Mesendoderm (in vitro differentiated cells): ENCODE data around the gene MAPK12.
"Not testable (repeated sequence)": the region's sequence is repeated elsewhere in the genome, so short reads cannot be mapped to it uniquely, and the experiment has no call there.

Source experiments
- DNase-seq: peaks from one replicate; pipeline ENCODE4 v3.0.0; 2013
- H2AK5ac ChIP-seq: 2 replicates; pipeline ENCODE4 v1.6.1; 2013; ENCODE audit warnings: low read length, inconsistent platforms
- H2BK120ac ChIP-seq: 2 replicates; pipeline ENCODE4 v1.6.1; 2013; ENCODE audit warnings: low read depth, mild to moderate bottlenecking, low read length, moderate library complexity, mixed read lengths
- H2BK15ac ChIP-seq: replicated peaks from 2 replicates; pipeline ENCODE4 v1.6.1; 2013; ENCODE audit warnings: low read depth, mild to moderate bottlenecking, moderate library complexity
- H2BK5ac ChIP-seq: 2 replicates; pipeline ENCODE4 v1.6.1; 2013; ENCODE audit warnings: low read length, inconsistent platforms
- H3K18ac ChIP-seq: 2 replicates; pipeline ENCODE4 v1.6.1; 2013; ENCODE audit warnings: mild to moderate bottlenecking, low read length, mixed read lengths
- H3K23ac ChIP-seq: one replicate; pipeline ENCODE4 v1.6.1; 2013; ENCODE audit warnings: low read length
- H3K27ac ChIP-seq: 2 replicates; pipeline ENCODE4 v1.5.1; 2013; ENCODE audit warnings: low read depth, mild to moderate bottlenecking, inconsistent platforms, low read length, moderate library complexity
- H3K27me3 ChIP-seq: 2 replicates; pipeline ENCODE4 v1.6.1; 2013; ENCODE audit warnings: low read length, control low read depth, mild to moderate bottlenecking, inconsistent platforms; ENCODE audit not compliant: insufficient read depth, poor library complexity
- H3K36me3 ChIP-seq: 2 replicates; pipeline ENCODE4 v1.6.1; 2013; ENCODE audit warnings: low read length, inconsistent platforms; ENCODE audit not compliant: control insufficient read depth, insufficient read depth
- H3K4ac ChIP-seq: one replicate; pipeline ENCODE4 v1.6.1; 2013; ENCODE audit warnings: low read depth, mild to moderate bottlenecking, low read length, moderate library complexity
- H3K4me1 ChIP-seq: 2 replicates; pipeline ENCODE4 v1.6.1; 2013; ENCODE audit warnings: low read depth, low read length, inconsistent platforms; ENCODE audit not compliant: control insufficient read depth
- H3K4me2 ChIP-seq: 2 replicates; pipeline ENCODE4 v1.6.1; 2013; ENCODE audit warnings: low read length
- H3K4me3 ChIP-seq: 2 replicates; pipeline ENCODE4 v1.5.1; 2013; ENCODE audit warnings: mild to moderate bottlenecking, low read length
- H3K56ac ChIP-seq: one replicate; pipeline ENCODE4 v1.6.1; 2013; ENCODE audit warnings: low read length
- H3K79me1 ChIP-seq: 2 replicates; pipeline ENCODE4 v1.6.1; 2013; ENCODE audit warnings: low read length, inconsistent platforms
- H3K79me2 ChIP-seq: 2 replicates; pipeline ENCODE4 v1.6.1; 2013; ENCODE audit warnings: mild to moderate bottlenecking, low read length; ENCODE audit not compliant: control insufficient read depth, insufficient read depth
- H3K9ac ChIP-seq: 2 replicates; pipeline ENCODE4 v1.6.1; 2013; ENCODE audit warnings: low read length, inconsistent platforms
- H4K5ac ChIP-seq: one replicate; pipeline ENCODE4 v1.6.1; 2013; ENCODE audit warnings: low read length
- H4K8ac ChIP-seq: one replicate; pipeline ENCODE4 v1.6.1; 2013; ENCODE audit warnings: low read depth, mild to moderate bottlenecking, control low read depth, low read length, moderate library complexity
- WGBS: extraction: QIAGEN DNeasy Blood & Tissue Kit; methylation state at CpG from one replicate; pipeline ENCODE4 v1.1.7; 2013; ENCODE audit warnings: low lambda C conversion rate, missing lambda C conversion rate; ENCODE audit not compliant: insufficient coverage; ENCODE audit errors: extremely low coverage; 5-methylcytosine and 5-hydroxymethylcytosine counted together

The MAPK12 gene

GRCh38 chr22:50273352-50273751 lies 11.9 kb upstream of the MAPK12 start:
- not testable (repeated sequence) for H4K8ac ChIP-seq, H3K9ac ChIP-seq, H3K79me1 ChIP-seq, H3K27me3 ChIP-seq, H3K4me1 ChIP-seq, H2AK5ac ChIP-seq, H3K56ac ChIP-seq, H3K4me2 ChIP-seq, H4K5ac ChIP-seq, H3K27ac ChIP-seq, H3K79me2 ChIP-seq, H2BK120ac ChIP-seq, DNase-seq, H3K4me3 ChIP-seq, H3K36me3 ChIP-seq, H3K4ac ChIP-seq, H2BK5ac ChIP-seq, H3K18ac ChIP-seq, H3K23ac ChIP-seq, H2BK15ac ChIP-seq
- no CpG with 5 or more reads among the region's 11 CpGs for WGBS

- Histone ChIP-seq H3K4ac (no peak overlapping the region), H2BK5ac (no peak overlapping the region), H4K8ac (no peak overlapping the region), H3K4me1 (no peaks in the 10 kb centered on the region), H3K27ac (no peak overlapping the region), H3K18ac (no peak overlapping the region), H3K27me3 (peaks cover 5% of the 10 kb centered on the region), H2BK120ac (no peak overlapping the region), H3K36me3 (no peaks in the 10 kb centered on the region), H4K5ac (no peak overlapping the region), H3K9ac (no peak overlapping the region), H2BK15ac (no peak overlapping the region), H3K79me2 (no peaks in the 10 kb centered on the region), H3K23ac (no peak overlapping the region), H3K79me1 (no peaks in the 10 kb centered on the region), H2AK5ac (no peak overlapping the region), H3K56ac (peak overlapping the region; percentile 11), H3K4me3 (no peak overlapping the region), H3K4me2 (no peak overlapping the region)
- no CpG with 5 or more reads among the region's 26 CpGs for WGBS
- DNase-seq = peak; percentile 52
Observed at GRCh38 chr22:50272044-50272802, 10.7 kb upstream of the MAPK12 start.

- no peaks in the 10 kb centered on the region for H3K79me1 ChIP-seq
- no peak overlapping the region for H3K9ac ChIP-seq
- H4K8ac ChIP-seq = no peak overlapping the region
- WGBS = no CpG with 5 or more reads among the region's 45 CpGs
- no peak overlapping the region for H2AK5ac ChIP-seq
- no peak overlapping the region for H3K4ac ChIP-seq
- peak; percentile 77 for DNase-seq
- no peak overlapping the region for H3K23ac ChIP-seq
- no peaks in the 10 kb centered on the region for H3K4me1 ChIP-seq
- H3K4me3 ChIP-seq = no peak overlapping the region
- H4K5ac ChIP-seq = no peak overlapping the region
- peak overlapping the region; percentile 31 for H3K4me2 ChIP-seq
- H2BK15ac ChIP-seq = no peak overlapping the region
- H3K79me2 ChIP-seq = no peaks in the 10 kb centered on the region
- H3K27me3 ChIP-seq = peaks cover 5% of the 10 kb centered on the region
- no peak overlapping the region for H2BK5ac ChIP-seq
- no peak overlapping the region for H3K18ac ChIP-seq
- H3K27ac ChIP-seq = no peak overlapping the region
- H2BK120ac ChIP-seq = no peak overlapping the region
- H3K36me3 ChIP-seq = no peaks in the 10 kb centered on the region
- H3K56ac ChIP-seq = no peak overlapping the region
Observed at GRCh38 chr22:50271519-50271970, 10.1 kb upstream of the MAPK12 start.

GRCh38 chr22:50270666-50271394 lies 9.3 kb upstream of the MAPK12 start:
- Histone ChIP-seq H4K8ac (no peak overlapping the region), H2BK15ac (no peak overlapping the region), H3K18ac (no peak overlapping the region), H3K56ac (no peak overlapping the region), H3K4me1 (no peaks in the 10 kb centered on the region), H3K36me3 (no peaks in the 10 kb centered on the region), H3K27me3 (peaks cover 5% of the 10 kb centered on the region), H3K9ac (no peak overlapping the region), H2AK5ac (no peak overlapping the region), H3K4me2 (peak overlapping the region; percentile 21), H2BK5ac (no peak overlapping the region), H4K5ac (no peak overlapping the region), H3K79me2 (no peaks in the 10 kb centered on the region), H3K4me3 (no peak overlapping the region), H3K4ac (no peak overlapping the region), H2BK120ac (no peak overlapping the region), H3K79me1 (no peaks in the 10 kb centered on the region), H3K27ac (no peak overlapping the region), H3K23ac (no peak overlapping the region)
- no CpG with 5 or more reads among the region's 53 CpGs for WGBS
- DNase-seq = peak; percentile 73

- H3K27ac ChIP-seq = no peak within 1 kb of the TSS
- no peak within 1 kb of the TSS for H3K18ac ChIP-seq
- H2AK5ac ChIP-seq = no peak within 1 kb of the TSS
- no peak within 1 kb of the TSS for H3K23ac ChIP-seq
- no peak within 1 kb of the TSS for H2BK120ac ChIP-seq
- peak within 1 kb of the TSS; percentile 56 for H3K56ac ChIP-seq
- no peak for DNase-seq
- H3K27me3 ChIP-seq = peaks cover 5% of the 10 kb centered on the region
- WGBS = no CpG with 5 or more reads among the region's 92 CpGs
- no peaks in the 10 kb centered on the region for H3K36me3 ChIP-seq
- H3K4me3 ChIP-seq = no peak within 1 kb of the TSS
- H3K4me1 ChIP-seq = no peaks in the 10 kb centered on the region
- H4K8ac ChIP-seq = no peak within 1 kb of the TSS
- peak within 1 kb of the TSS; percentile 21 for H3K4me2 ChIP-seq
- H3K79me1 ChIP-seq = no peaks in the 10 kb centered on the region
- no peak within 1 kb of the TSS for H2BK15ac ChIP-seq
- H3K4ac ChIP-seq = no peak within 1 kb of the TSS
- H3K79me2 ChIP-seq = no peaks in the 10 kb centered on the region
- H2BK5ac ChIP-seq = no peak within 1 kb of the TSS
- H3K9ac ChIP-seq = no peak within 1 kb of the TSS
- H4K5ac ChIP-seq = no peak within 1 kb of the TSS
Observed at GRCh38 chr22:50269970-50270665, 8.6 kb upstream of the MAPK12 start, which contains the start of gene MAPK11. Gene MAPK11, minus strand, starts transcription at chr22:50270380. Its CDS starts 88 bp downstream, at chr22:50270292.
